IPS DF 19.7 (cell line): ENCODE data around the gene EMC6.
"Not testable (repeated sequence)": the region's sequence is repeated elsewhere in the genome, so short reads cannot be mapped to it uniquely, and the experiment has no call there.

Source experiments
- DNase-seq: peaks from one replicate; pipeline ENCODE4 v3.0.0-alpha.2; 2013; ENCODE audit warnings: low read depth, low spot score

Gene EMC6

GRCh38 chr17:3681057-3681456 is 12.4 kb downstream of the EMC6 start:
- no peak for DNase-seq

DNA sequence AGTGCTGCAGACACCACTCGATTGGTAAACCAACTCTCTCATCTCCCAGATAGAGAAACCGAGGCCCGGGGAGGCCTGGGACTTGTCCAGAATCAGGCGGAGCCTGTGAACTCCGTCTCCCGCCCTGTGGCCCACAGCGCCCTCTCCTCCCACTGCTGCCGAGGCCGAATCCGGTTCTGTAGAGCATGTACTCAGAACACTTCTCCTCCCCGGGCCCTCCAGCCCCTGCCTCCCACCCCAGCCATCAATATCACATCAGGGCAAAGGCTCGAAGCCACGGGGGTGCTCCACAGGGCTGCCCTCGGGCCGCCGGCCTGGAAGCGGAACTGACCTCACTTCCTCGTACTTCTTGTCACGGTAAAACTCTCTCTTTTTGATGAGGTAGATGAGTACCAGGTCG is 13.0 kb downstream of the EMC6 start:
- DNase-seq = no peak

GRCh38 chr17:3682033-3682432 is 13.4 kb downstream of the EMC6 start:
- DNase-seq = no peak

- DNase-seq = no peak
Measured at GRCh38 chr17:3683054-3683511, 14.5 kb downstream of the EMC6 start.

DNA sequence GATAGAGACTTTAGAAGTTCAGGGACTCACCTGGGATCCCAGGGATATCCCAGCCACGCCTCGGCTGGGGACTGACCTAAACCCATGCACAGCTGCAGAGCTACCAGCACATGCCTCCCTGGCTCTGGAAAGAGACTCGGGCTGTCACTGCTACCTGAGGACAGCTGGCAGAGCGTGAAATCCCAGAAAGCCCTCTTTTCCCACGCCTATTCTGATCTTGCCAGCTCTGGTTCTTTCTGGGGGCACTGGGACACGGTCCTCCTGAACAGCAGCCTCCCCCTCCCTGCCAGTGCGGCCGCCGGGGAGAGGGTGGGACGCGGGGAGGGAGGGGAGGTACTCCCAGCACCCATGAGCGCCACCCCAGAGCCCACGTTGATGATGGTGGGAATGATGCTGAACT is 16.6 kb downstream of the EMC6 start:
- DNase-seq = no peak

- DNase-seq = no peak
Measured at GRCh38 chr17:3688027-3688553, 19.5 kb downstream of the EMC6 start.

GRCh38 chr17:3688852-3689261 is 20.2 kb downstream of the EMC6 start:
- DNase-seq = no peak

- DNase-seq = no peak
Measured at GRCh38 chr17:3689262-3690093, 20.9 kb downstream of the EMC6 start.

GRCh38 chr17:3690094-3690715 is 21.6 kb downstream of the EMC6 start:
- DNase-seq = no peak

DNA sequence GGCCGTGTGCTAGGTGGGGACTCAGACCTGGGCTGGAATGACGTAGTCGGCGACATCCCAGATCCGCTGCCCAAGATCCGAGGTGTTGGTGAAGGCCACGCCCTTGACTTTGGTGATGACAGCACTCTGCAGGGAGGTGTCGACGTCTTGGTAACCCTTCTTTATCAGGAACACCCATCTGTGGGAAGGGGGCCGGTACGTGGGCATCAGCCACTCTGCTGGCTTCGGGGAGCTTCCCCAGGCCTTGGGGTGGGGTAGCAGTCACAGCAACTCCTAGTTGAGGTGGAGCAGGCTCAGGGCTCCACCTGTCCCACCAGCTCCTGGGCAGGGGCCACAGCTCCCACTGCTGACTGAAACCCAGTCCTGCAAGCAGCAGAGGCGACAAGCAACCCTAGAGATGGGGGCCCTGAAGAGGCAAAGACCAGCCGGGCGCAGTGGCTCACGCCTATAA is 23.0 kb downstream of the EMC6 start:
- no peak for DNase-seq

GRCh38 chr17:3692346-3692745 is 23.7 kb downstream of the EMC6 start:
- DNase-seq = no peak

DNA sequence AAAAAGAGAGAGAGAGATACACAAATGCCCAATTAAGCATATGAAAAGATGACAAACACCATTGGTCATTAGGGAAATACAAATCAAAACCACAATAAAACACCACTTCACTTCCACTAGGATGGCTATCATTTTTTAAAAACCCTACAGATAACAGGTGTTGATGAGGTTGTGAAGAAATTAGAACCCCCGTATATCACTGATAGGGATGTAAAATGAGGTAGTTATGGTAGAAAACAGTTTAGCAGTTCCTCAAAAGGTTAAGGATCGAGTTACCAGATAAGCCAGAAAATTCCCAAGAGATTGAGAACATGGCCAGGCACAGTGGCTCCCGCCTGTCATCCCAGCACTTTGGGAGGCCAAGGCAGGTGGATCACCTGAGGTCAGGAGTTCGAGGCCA is 24.5 kb downstream of the EMC6 start:
- DNase-seq = no peak

DNA sequence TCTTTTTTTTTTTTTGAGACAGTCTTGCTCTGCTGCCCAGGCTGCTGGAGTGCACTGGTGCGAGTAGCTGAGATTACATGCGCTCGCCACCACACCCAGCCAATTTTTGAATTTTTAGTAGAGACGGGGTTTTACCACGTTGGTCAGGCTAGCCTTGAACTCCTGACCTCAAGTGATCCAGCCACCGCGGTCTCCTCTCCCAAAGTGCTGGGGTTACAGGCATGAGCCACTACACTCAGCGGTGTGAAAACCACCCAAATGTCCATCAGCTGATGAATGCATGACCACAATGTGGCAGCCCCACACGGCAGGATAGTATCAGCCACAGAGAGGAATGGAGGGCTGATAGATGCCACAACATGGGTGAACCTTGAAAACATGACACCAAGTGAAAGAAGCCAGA is 25.2 kb downstream of the EMC6 start:
- no peak for DNase-seq

DNA sequence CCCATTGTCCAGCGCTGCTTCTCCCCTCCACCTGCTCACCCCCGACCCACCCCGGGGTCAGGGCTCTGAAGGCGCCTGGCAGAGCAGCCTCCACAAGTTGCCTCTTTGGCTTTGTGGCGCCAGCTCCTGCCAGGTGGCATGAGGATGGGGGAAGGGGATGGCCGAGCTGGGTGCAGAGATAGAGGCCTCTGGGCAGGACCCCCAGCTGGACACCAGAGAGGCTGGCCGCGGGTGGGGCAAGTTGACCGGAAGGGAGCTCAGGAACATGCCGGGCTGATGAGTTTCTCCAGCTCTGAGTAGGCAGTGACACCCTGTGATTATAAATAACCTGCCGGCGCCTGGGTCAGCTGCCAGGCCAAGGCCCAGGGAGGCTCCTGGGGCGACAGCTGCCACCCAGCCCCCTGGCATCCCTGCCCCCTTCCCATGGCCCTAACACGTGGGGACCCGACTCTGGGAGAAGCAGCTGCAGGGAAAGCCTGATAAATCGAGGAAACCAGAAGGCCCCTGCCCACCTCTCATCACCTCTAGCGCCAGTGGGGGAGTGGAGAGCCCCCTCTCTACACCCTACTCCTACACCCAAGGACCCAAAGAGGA is 26.6 kb downstream of the EMC6 start:
- DNase-seq = no peak

GRCh38 chr17:3695723-3696411 is 27.3 kb downstream of the EMC6 start, which contains the start of gene P2RX5:
TSS of gene P2RX5 (minus strand) at chr17:3696155. CDS start at chr17:3696005, 150 bp downstream.
- DNase-seq = no peak

DNA sequence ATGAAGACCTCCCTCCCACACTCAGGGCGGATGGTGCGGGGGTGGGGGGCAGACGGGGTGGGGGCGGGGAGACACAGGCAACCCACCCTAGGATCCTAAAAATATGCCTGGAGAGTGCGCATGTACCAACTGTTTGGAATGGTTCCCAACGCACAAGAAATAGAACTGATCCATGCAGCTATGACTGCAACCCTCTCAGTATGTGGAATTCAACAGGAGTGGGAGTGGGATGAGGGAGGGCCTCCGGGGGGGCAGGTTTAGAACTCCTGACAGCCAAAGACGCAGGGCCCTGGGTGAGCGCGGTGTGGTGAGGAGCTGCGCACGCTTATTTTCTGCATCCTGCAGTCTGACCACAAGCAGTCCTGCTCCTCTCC is 28.5 kb downstream of the EMC6 start:
- no peak for DNase-seq

- no peak for DNase-seq
Measured at GRCh38 chr17:3698139-3698538, 29.5 kb downstream of the EMC6 start.

GRCh38 chr17:3699951-3700350 is 31.3 kb downstream of the EMC6 start:
- DNase-seq = no peak

- not testable (repeated sequence) for DNase-seq
Measured at GRCh38 chr17:3702041-3702539, 33.5 kb downstream of the EMC6 start.

- no peak for DNase-seq
Measured at GRCh38 chr17:3704931-3705717, 36.5 kb downstream of the EMC6 start.

- not testable (repeated sequence) for DNase-seq
Measured at GRCh38 chr17:3705718-3705984, 37.0 kb downstream of the EMC6 start.
